Thyroid gland (tissue), 4 donors: ENCODE measurements around the gene TAGLN.

Experiments used
- CTCF ChIP-seq, 6 experiments: fragments of 200-600 bp in 3 of 6; fragments of 450-650 bp in 3 of 6; sonication (generic) in 3 of 6; IDR thresholded peaks; one replicate each; pipeline ENCODE4 v1.5.1; 2016 to 2019; ENCODE audit warnings: antibody characterized with exemption in 6 of 6, mild to moderate bottlenecking in 2 of 6, inconsistent platforms in 1 of 6, moderate library complexity in 1 of 6
- POLR2A ChIP-seq, 2 donors: fragments of 450-650 bp; IDR thresholded peaks; one replicate each; pipeline ENCODE4 v1.6.1; 2017; ENCODE audit warnings: antibody characterized with exemption in 2 of 2, mild to moderate bottlenecking in 2 of 2, moderate library complexity in 1 of 2

- TF ChIP-seq CTCF (IDR thresholded peaks at IDR 0.05): no peak
- no peak for TF ChIP-seq POLR2A (IDR thresholded peaks at IDR 0.05)
Observed at GRCh38 chr11:117180020-117180419, 19.1 kb upstream of the TAGLN start.
